Activated B cell treated with CpG ODN at 0.5 μM for 24 hours (primary cell): Measurements from ENCODE around the gene NMNAT2. TPM values are rescaled to one million over a fixed set of nuclear protein-coding genes. Genes with fewer than 3 reads are reported as not detected.
"Not testable (repeated sequence)": the region's sequence is repeated elsewhere in the genome, so short reads cannot be mapped to it uniquely, and the experiment has no call there.

Experiments
- ATAC-seq: fragments of 200-7000 bp; cut with Tn5 transposase; one replicate; pipeline ENCODE4 v1.10.0; 2021; ENCODE audit warnings: low read depth, mild to moderate bottlenecking, moderate library complexity
- CTCF ChIA-PET: fragments of 350-600 bp; sonication (Branson Sonifier 250); formaldehyde crosslinking; loops from one replicate; lab custom pipeline; 2021; ENCODE audit warnings: antibody characterized with exemption; lab: Charles Lee
- POLR2A ChIA-PET: fragments of 350-600 bp; sonication (Branson Sonifier 250); formaldehyde crosslinking; loops from one replicate; lab custom pipeline; 2021; ENCODE audit warnings: antibody characterized with exemption; lab: Charles Lee
- DNase-seq: peaks from one replicate; pipeline ENCODE4 v3.0.0; 2022
- H3K27ac Mint-ChIP-seq: one replicate; pipeline ENCODE4 v1.8.0; 2020; ENCODE audit warnings: mixed read lengths
- H3K27me3 Mint-ChIP-seq: one replicate; pipeline ENCODE4 v1.8.0; 2021; ENCODE audit warnings: mixed read lengths
- H3K36me3 Mint-ChIP-seq: one replicate; pipeline ENCODE4 v1.8.0; 2021; ENCODE audit warnings: low read depth, mixed read lengths
- H3K4me1 Mint-ChIP-seq: one replicate; pipeline ENCODE4 v1.8.0; 2021; ENCODE audit warnings: mixed read lengths
- H3K4me3 Mint-ChIP-seq: one replicate; pipeline ENCODE4 v1.8.0; 2020; ENCODE audit warnings: mild to moderate bottlenecking, mixed read lengths
- H3K9me3 Mint-ChIP-seq: one replicate; pipeline ENCODE4 v1.8.0; 2020; ENCODE audit warnings: mixed read lengths
- CTCF ChIP-seq: fragments of 200-600 bp; IDR thresholded peaks from one replicate; pipeline ENCODE4 v1.8.0; 2022; ENCODE audit warnings: antibody characterized with exemption, mild to moderate bottlenecking
- intact Hi-C: fragments of 100-400 bp; cut with micrococcal nuclease; formaldehyde crosslinking; loops from one replicate; pipeline ENCODE4 v1.15.1; 2024
- total RNA-seq: library from RNA; stranded (reverse); gene quantifications from 2 replicates; pipeline ENCODE4 v1.2.3, GENCODE V29; 2022

Gene NMNAT2
- total RNA-seq, 1 donor from 2014 or later = not detected

DNA sequence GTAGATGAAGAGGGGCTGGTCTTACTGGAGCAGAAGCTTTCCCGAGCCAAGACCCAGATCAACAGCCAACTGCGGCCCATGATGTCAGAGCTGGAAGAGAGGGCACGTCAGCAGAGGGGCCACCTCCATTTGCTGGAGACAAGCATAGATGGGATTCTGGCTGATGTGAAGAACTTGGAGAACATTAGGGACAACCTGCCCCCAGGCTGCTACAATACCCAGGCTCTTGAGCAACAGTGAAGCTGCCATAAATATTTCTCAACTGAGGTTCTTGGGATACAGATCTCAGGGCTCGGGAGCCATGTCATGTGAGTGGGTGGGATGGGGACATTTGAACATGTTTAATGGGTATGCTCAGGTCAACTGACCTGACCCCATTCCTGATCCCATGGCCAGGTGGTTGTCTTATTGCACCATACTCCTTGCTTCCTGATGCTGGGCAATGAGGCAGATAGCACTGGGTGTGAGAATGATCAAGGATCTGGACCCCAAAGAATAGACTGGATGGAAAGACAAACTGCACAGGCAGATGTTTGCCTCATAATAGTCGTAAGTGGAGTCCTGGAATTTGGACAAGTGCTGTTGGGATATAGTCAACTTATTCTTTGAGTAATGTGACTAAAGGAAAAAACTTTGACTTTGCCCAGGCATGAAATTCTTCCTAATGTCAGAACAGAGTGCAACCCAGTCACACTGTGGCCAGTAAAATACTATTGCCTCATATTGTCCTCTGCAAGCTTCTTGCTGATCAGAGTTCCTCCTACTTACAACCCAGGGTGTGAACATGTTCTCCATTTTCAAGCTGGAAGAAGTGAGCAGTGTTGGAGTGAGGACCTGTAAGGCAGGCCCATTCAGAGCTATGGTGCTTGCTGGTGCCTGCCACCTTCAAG is 174.8 kb downstream of the NMNAT2 start:
- POLR2A ChIA-PET = no interaction called here
- CTCF ChIA-PET = no interaction called here

DNA sequence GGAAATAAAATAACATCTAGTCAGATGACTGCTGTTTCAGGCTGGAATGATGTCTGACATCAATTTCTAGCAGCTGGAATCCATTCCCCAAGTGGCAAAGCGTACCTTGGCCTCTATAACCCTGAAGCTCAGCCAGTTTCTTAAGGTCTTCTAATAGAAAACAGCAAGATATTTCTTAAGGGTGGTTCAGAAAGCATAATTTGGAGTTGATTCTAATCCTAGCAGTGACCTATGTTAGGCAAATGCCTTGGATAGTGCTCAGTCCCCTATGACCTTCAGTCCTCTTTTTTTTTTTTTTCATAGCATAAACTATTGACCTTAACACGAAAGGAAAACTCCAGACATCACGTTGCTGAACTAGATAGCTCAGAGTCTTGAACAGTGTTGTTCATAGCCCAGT is 175.6 kb downstream of the NMNAT2 start:
- intact Hi-C loops = no loop called here
- CTCF ChIA-PET = no interaction called here
- Mint-ChIP-seq H3K4me3 (no peak overlapping the region), H3K36me3 (no peaks in the 10 kb centered on the region), H3K27ac (no peak overlapping the region), H3K4me1 (no peaks in the 10 kb centered on the region), H3K9me3 (no peaks in the 10 kb centered on the region), H3K27me3 (peaks cover 23% of the 10 kb centered on the region)
- ATAC-seq (no peak), DNase-seq (no peak)
- POLR2A ChIA-PET = no interaction called here
- no peak for TF ChIP-seq CTCF

More for the DNA sequence above, 174.8 kb downstream of the NMNAT2 start:
- Mint-ChIP-seq H3K27me3 (peaks cover 25% of the 10 kb centered on the region), H3K27ac (no peak overlapping the region), H3K36me3 (no peaks in the 10 kb centered on the region), H3K4me1 (no peaks in the 10 kb centered on the region), H3K9me3 (no peaks in the 10 kb centered on the region), H3K4me3 (no peak overlapping the region)
- no peak for TF ChIP-seq CTCF
- no peak for DNase-seq
- ATAC-seq = no peak
- intact Hi-C loops = no loop called here

GRCh38 chr1:183241471-183241870 is 176.7 kb downstream of the NMNAT2 start:
- Mint-ChIP-seq H3K27ac (no peak overlapping the region), H3K4me3 (no peak overlapping the region), H3K36me3 (no peaks in the 10 kb centered on the region), H3K4me1 (no peaks in the 10 kb centered on the region), H3K9me3 (no peaks in the 10 kb centered on the region), H3K27me3 (peaks cover 21% of the 10 kb centered on the region)
- ChIA-PET POLR2A (no interaction called here), CTCF (no interaction called here)
- TF ChIP-seq CTCF = no peak
- DNase-seq (no peak), ATAC-seq (no peak)
- intact Hi-C loops = no loop called here

DNA sequence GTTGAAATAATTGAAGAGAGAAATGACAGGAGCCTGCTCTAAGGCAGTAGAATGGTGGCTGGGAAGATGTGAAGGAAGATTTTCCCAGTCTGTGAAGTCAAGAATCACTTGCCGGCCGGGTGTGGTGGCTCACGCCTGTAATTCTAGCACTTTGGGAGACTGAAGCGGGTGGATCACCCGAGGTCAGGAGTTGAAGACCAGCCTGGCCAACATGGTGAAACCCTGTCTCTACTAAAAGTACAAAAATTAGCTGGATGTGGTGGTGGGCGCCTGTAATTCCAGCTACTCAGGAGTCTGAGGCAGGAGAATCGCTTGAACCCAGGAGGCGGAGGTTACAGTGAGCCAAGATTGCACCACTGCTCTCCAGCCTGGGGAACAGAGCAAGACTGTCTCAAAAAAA is 177.3 kb downstream of the NMNAT2 start:
- H3K27me3 Mint-ChIP-seq = peaks cover 18% of the 10 kb centered on the region
- H3K36me3 Mint-ChIP-seq, H3K9me3 Mint-ChIP-seq, DNase-seq, intact Hi-C loops, H3K27ac Mint-ChIP-seq, POLR2A ChIA-PET, ATAC-seq, H3K4me3 Mint-ChIP-seq, CTCF ChIA-PET, H3K4me1 Mint-ChIP-seq: not testable (repeated sequence)

DNA sequence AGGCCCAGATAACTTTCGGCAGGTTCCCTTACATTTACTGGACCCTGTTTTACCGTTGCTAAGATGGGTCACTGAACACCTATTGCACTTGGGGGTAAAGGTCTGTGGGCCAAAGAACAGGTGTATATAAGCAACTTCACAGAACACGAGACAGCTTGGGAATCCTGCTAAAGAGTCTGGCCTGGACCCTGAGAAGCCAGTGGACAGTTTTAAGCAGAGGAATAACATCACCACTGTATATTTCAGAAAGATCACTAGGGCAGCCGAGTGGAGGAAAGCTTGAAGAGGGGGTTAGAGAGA is 177.7 kb downstream of the NMNAT2 start:
- H3K4me3 Mint-ChIP-seq = no peak overlapping the region
- DNase-seq = no peak

More for the DNA sequence above, 177.7 kb downstream of the NMNAT2 start:
- intact Hi-C loops = no loop called here
- POLR2A ChIA-PET = no interaction called here
- CTCF ChIA-PET = no interaction called here
- H3K27ac Mint-ChIP-seq = no peak overlapping the region
- no peak for TF ChIP-seq CTCF
- no peak for ATAC-seq
- H3K36me3 Mint-ChIP-seq = no peaks in the 10 kb centered on the region
- peaks cover 16% of the 10 kb centered on the region for H3K27me3 Mint-ChIP-seq
- no peaks in the 10 kb centered on the region for H3K4me1 Mint-ChIP-seq
- no peaks in the 10 kb centered on the region for H3K9me3 Mint-ChIP-seq
